ENCODE data around the gene LGALS7.

The LGALS7 gene

GRCh38 chr19:38742296-38742695 lies 31.0 kb downstream of the LGALS7 start:
- H3K4me3 ChIP-seq (ENCODE audit: low read depth, low read length), result no peak overlapping the region
- no peak for TF ChIP-seq CTCF (IDR thresholded peaks at IDR 0.05; ENCODE audit: insufficient read depth, low read depth, low read length, missing control alignments)
- no peak for DNase-seq (ENCODE audit: low read depth)

GRCh38 chr19:38741670-38742069 lies 31.6 kb downstream of the LGALS7 start:
- TF ChIP-seq CTCF (IDR thresholded peaks at IDR 0.05; ENCODE audit: insufficient read depth, low read depth, low read length, missing control alignments), result no peak
- H3K4me3 ChIP-seq (ENCODE audit: low read depth, low read length), result no peak overlapping the region
- DNase-seq (ENCODE audit: low read depth), result no peak

GRCh38 chr19:38740932-38741331 lies 32.4 kb downstream of the LGALS7 start:
- TF ChIP-seq CTCF (IDR thresholded peaks at IDR 0.05; ENCODE audit: insufficient read depth, low read depth, low read length, missing control alignments), result no peak
- DNase-seq (ENCODE audit: low read depth), result no peak

GRCh38 chr19:38740257-38740592 lies 33.1 kb downstream of the LGALS7 start:
- H3K4me3 ChIP-seq (ENCODE audit: low read depth, low read length), result no peak overlapping the region
- no peak for TF ChIP-seq CTCF (IDR thresholded peaks at IDR 0.05; ENCODE audit: insufficient read depth, low read depth, low read length, missing control alignments)
- DNase-seq (ENCODE audit: low read depth), result no peak

More at GRCh38 chr19:38740932-38741331, 32.4 kb downstream of the LGALS7 start:
- no peak overlapping the region for H3K4me3 ChIP-seq (ENCODE audit: low read depth, low read length)

GRCh38 chr19:38739440-38740256 lies 33.7 kb downstream of the LGALS7 start:
- DNase-seq (ENCODE audit: low read depth), result no peak
- no peak for TF ChIP-seq CTCF (IDR thresholded peaks at IDR 0.05; ENCODE audit: insufficient read depth, low read depth, low read length, missing control alignments)
- no peak overlapping the region for H3K4me3 ChIP-seq (ENCODE audit: low read depth, low read length)

- H3K4me3 ChIP-seq (ENCODE audit: low read depth, low read length), result no peak overlapping the region
- no peak for TF ChIP-seq CTCF (IDR thresholded peaks at IDR 0.05; ENCODE audit: insufficient read depth, low read depth, low read length, missing control alignments)
- no peak for DNase-seq (ENCODE audit: low read depth)
Observed at GRCh38 chr19:38737921-38738737, 35.2 kb downstream of the LGALS7 start.

Data from GM12865 (cell line).